ENCODE data around the gene STAC2. TPM values are rescaled to one million over a fixed set of nuclear protein-coding genes. Genes with fewer than 3 reads are reported as not detected.
A peak's percentile ranks its signal among the peaks of the same experiment; 100 is the strongest.

Gene STAC2
- total and polyA plus RNA-seq, 12 donors = 0.09 to 4.9 (median 0.51) TPM; not detected in 1

- Histone ChIP-seq H3K27ac (peak within 1 kb of the TSS; percentile 89 to 98 (median 96)), H3K36me3 (peaks cover 0 to 43% (median 40%) of the 10 kb centered on the region in 9 donors), H3K4me1 (peaks cover 8 to 64% (median 52%) of the 10 kb centered on the region in 9 donors), H3K9me3 (no peaks in the 10 kb centered on the region), H3K27me3 (no peaks in the 10 kb centered on the region), H3K4me3 (peak within 1 kb of the TSS; percentile 77 to 100 (median 92))
- DNase-seq (peak; percentile 78 to 79), ATAC-seq (peak; percentile 70 to 88 (median 80))
- WGBS, 2 donors = 0 to 1% methylated on average over 52 of the region's 52 CpGs
- intact Hi-C loops (cut with DNase I) = no loop called here
- no peak for TF ChIP-seq CTCF (IDR thresholded peaks at IDR 0.05)
Observed at GRCh38 chr17:39200070-39200879, 25.5 kb downstream of the STAC2 start, which contains the start of gene RPL19. Gene RPL19 (plus strand): TSS chr17:39200283. CDS start chr17:39200345, 62 bp downstream.

- H3K4me1 ChIP-seq = peaks cover 8 to 70% (median 53%) of the 10 kb centered on the region in 9 donors
- intact Hi-C loops (cut with DNase I) = loop anchor here in 1 of 10 donors (10.0 kb wide), 1 partner anchor 845 kb away; the partner anchor contains the start of gene SOCS7
- TF ChIP-seq CTCF (IDR thresholded peaks at IDR 0.05) = no peak
- DNase-seq (peak; percentile 82 to 93), ATAC-seq (peak; percentile 70 to 95 (median 86))
- H3K4me3 ChIP-seq = peak overlapping the region; percentile 77 to 100 (median 92)
- H3K36me3 ChIP-seq = peaks cover 0 to 38% (median 36%) of the 10 kb centered on the region in 9 donors
- H3K9me3 ChIP-seq = no peaks in the 10 kb centered on the region
- WGBS, 2 donors = 1 to 2% methylated on average over 10 of the region's 10 CpGs
- H3K27ac ChIP-seq = peak overlapping the region; percentile 89 to 98 (median 96)
- no peaks in the 10 kb centered on the region for H3K27me3 ChIP-seq
Observed at GRCh38 chr17:39199820-39200069, 26.0 kb downstream of the STAC2 start.

GRCh38 chr17:39198186-39198566 is 27.6 kb downstream of the STAC2 start:
- no peak for TF ChIP-seq CTCF (IDR thresholded peaks at IDR 0.05)
- H3K4me1 ChIP-seq = peaks cover 8 to 73% (median 53%) of the 10 kb centered on the region in 9 donors
- H3K36me3 ChIP-seq = peaks cover 0 to 33% (median 20%) of the 10 kb centered on the region in 9 donors
- no peaks in the 10 kb centered on the region for H3K9me3 ChIP-seq
- ATAC-seq (no peak), DNase-seq (peak in 1 of 2 donors; percentile 14)
- no peaks in the 10 kb centered on the region for H3K27me3 ChIP-seq
- 84 to 85% methylated on average over 4 of the region's 4 CpGs for WGBS, 2 donors
- intact Hi-C loops (cut with DNase I) = loop anchor here in 1 of 10 donors (10.0 kb wide), 1 partner anchor 843 kb away; the partner anchor contains the start of gene SOCS7
- H3K4me3 ChIP-seq = peak overlapping the region in 8 of 10 donors; percentile 53 to 99 (median 86)
- peak overlapping the region in 9 of 10 donors; percentile 30 to 97 (median 80) for H3K27ac ChIP-seq

DNA sequence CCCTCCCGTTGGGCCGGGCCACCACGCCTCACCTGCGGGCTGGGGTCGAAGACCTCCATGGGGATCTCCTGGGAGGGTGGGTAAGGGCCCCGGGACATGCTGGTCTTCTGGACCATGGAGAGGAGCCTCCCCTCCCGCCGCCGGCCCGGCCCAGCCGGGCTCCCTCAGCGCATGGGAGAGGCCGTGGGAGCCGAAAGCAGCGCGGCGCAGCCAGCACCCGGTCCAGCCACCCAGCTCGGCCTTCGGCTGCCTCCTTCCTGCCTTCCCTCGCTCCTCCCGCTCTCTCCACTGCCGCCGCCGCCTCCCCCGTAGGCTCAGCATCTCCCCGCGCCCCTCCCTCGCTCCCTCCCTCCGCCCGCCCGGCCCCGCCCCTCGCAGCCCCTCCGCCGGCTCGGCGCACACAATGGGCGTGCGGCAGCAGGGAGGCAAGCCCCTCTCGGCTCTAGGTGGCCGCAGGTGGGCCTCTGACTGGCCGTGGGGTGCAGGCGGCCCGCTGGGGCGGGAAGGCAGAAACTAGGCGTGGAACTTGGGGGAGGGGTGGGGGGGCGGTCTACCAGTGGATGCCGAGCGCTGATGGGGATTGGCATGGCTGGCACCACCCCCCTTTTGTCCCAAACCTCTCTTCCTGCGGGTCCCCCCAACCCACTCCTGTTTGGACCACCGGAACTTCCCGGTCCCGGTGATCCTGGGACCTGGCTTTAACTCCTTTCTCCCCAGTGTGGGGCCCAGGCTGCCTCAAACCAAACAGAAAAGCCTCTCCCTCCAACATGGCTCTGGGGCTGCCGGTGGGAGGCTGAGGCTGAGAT is 28.2 kb downstream of the STAC2 start, which contains the start of gene CACNB1:
TSS of gene CACNB1 (minus strand) at position 290 of the 806 bp plus-strand sequence. CDS start at position 116, 174 bp downstream.
- peak; percentile 35 to 71 (median 62) for ATAC-seq
- peaks cover 0 to 33% (median 14%) of the 10 kb centered on the region in 9 donors for H3K36me3 ChIP-seq
- peak within 1 kb of the TSS; percentile 53 to 99 (median 85) for H3K4me3 ChIP-seq
- no peaks in the 10 kb centered on the region for H3K27me3 ChIP-seq
- peak within 1 kb of the TSS in 9 of 10 donors; percentile 30 to 97 (median 80) for H3K27ac ChIP-seq
- peak; percentile 74 to 81 for DNase-seq
- intact Hi-C loops (cut with DNase I) = loop anchor here in 1 of 10 donors (10.0 kb wide), 1 partner anchor 843 kb away; the partner anchor contains the start of gene SOCS7
- 0 to 1% methylated on average over 29 to 55 of the region's 55 CpGs for WGBS, 2 donors
- no peaks in the 10 kb centered on the region for H3K9me3 ChIP-seq
- TF ChIP-seq CTCF (IDR thresholded peaks at IDR 0.05) = no peak
- peaks cover 8 to 70% (median 53%) of the 10 kb centered on the region in 9 donors for H3K4me1 ChIP-seq
